ENCODE results near the gene IQCF6.
"Not testable (repeated sequence)": the region's sequence is repeated elsewhere in the genome, so short reads cannot be mapped to it uniquely, and the experiment has no call there.

The IQCF6 gene

GRCh38 chr3:51779137-51779536, at the start of gene IQCF6:
Gene IQCF6, minus strand, starts transcription at chr3:51779237. Its CDS starts 13 bp downstream, at chr3:51779224.
- DNase-seq = no peak

DNA sequence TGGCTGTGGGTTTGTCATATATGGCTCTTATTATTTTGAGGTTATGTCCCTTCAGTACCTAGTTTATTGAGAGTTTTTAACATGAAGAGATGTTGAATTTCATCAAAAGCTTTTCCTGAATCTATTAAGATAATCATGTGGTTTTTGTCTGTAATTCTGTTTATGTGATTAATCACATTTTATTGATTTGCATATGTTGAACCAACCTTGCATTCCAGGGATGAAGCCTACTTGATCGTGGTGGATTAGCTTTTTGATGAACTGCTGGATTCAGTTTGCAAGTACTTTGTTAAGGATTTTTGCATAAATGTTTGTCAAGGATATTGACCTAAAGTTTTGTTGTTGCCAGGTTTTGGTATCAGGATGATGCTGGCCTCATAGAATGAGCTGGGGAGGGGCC, 49.3 kb upstream of the IQCF6 start:
- no peak for DNase-seq

GRCh38 chr3:51819709-51820406, 40.8 kb upstream of the IQCF6 start:
- no peak for DNase-seq

DNA sequence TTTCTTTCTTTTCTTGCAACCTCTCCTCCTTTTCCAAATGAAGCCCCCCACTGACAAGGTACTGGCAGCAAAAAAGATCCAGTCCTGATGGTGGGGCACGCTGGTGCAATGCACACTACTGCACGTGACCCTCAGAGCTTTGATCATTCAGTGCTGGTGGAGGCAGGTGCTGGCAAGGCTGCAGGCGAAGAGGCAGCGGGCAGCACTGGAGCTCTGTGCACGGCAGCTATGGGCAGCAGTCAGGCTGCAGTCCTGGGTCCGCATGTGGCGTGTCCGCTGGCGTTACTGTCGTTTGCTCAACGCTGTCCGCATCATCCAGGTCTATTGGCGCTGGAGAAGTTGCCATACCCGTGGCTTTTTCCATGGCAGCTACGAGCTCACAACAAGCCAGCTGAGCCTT, 40.1 kb upstream of the IQCF6 start:
- no peak for DNase-seq

GRCh38 chr3:51817375-51817774, 38.3 kb upstream of the IQCF6 start:
- no peak for DNase-seq

DNA sequence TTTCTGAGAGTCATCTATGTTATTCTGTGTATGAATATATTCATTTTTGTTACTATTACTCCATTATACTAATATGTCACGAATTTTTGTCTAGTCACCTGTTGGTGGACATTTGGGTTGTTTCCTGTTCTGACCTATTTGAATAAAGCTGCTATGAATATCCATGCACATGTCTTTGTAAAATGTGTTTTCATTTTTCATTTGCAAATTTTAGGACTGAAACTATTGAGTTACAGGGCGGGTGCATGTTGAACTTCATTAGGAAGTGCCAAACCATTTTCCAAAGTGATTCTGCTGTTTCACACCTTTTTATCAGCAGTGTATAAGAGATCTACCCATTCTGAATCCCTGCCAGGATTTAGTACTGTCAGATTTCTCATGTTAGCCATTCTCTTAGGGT, 37.7 kb upstream of the IQCF6 start:
- DNase-seq = no peak

GRCh38 chr3:51815614-51816013, 36.6 kb upstream of the IQCF6 start:
- no peak for DNase-seq

GRCh38 chr3:51814034-51814433, 35.0 kb upstream of the IQCF6 start:
- no peak for DNase-seq

GRCh38 chr3:51813539-51813938, 34.5 kb upstream of the IQCF6 start:
- DNase-seq = no peak

GRCh38 chr3:51808934-51809333, 29.9 kb upstream of the IQCF6 start:
- no peak for DNase-seq

DNA sequence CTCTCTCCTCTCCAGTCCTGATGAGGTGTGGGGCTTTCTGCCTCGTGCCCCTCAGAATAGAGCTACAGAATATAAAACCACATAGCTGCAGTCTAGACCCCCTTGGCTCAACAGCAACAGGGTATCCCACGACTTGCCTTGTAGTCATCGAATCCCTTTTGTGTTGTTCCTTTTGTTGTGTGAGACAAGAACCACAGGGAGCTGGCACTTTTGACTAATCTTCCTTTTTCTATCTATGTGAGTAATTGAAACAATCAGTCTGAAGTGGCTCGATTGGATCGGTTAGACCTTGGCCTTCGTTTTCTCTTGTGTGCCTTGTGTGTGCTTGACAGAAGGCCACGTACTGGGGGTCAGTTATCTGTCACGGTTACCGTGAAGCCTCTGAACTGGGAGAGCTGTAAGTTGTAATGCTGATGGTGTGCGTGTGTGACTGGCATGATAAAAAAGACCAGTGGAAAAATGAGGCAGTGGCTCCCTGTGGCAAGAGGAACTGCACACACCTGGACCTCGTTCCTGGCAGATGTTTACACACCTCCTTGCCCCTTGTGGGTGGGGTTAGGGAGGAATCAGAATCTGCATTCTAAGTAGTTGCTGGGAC, 23.2 kb upstream of the IQCF6 start:
- no peak for DNase-seq

GRCh38 chr3:51800750-51801125, 21.7 kb upstream of the IQCF6 start:
- DNase-seq = no peak

- DNase-seq = no peak
Measured at GRCh38 chr3:51799879-51800749, 21.1 kb upstream of the IQCF6 start.

DNA sequence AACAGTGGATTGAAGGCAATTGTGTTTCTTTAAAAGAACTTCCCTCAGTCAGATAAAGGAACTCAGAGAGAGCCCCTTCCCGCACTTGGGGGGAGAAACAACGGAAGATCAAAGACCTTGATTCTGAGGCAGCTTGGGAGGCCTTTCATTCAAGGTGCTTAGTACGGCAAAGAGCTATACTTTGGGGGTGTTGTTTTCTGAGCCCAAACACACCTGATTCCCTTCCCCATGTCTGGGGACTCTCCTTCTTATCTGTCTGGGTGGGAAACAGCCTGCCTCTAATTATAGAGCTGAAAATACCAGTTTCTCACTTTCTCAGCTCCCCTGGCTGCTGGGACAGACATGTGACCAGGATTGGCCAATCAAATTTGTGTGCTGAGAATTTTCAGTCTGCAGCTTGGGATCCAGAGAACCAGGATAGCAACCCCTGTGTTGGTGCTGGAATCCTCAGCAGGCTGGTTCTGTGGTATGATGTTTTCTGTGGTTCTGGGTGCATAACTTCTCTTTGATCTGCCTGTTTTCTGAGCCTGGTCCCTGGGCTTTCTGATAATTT, 19.4 kb upstream of the IQCF6 start:
- DNase-seq = no peak

DNA sequence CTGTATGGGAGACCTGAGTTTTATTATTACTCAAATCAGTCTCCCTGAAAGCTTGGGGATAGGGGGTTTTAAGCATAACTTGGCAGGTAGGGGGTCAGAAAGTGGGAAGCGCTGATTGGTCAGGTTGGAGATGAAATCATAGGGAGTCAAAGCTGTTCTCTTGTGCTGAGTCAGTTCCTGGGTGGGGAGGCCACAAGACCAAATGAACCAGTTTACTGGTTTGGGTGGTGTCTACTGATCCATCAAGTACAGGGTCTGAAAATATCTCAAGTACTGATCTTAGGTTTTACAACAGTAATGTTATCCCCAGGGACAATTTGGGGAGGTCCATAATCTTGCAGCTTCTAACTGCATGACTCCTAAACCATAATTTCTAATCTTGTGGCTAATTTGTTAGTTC, 17.8 kb upstream of the IQCF6 start:
- no peak for DNase-seq

DNA sequence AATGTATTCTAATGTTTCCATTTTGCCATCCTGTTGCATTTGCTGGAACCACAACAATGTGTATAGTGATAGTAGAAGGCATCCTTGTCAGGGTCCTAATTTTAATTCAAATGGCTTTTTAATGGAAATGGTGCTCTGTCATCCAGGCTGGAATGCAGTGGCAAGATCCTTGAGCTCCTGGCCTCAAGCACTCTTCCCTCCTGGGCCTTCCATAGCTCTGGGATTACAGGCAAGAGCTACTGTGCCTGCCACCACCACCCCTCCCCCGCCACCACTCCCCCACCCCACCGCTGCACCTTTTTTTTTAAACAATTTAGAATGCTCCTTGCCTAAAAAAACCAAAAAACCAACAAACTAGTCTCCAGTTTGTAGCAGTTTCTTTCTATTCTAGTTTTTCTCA, 15.2 kb upstream of the IQCF6 start:
- no peak for DNase-seq

DNA sequence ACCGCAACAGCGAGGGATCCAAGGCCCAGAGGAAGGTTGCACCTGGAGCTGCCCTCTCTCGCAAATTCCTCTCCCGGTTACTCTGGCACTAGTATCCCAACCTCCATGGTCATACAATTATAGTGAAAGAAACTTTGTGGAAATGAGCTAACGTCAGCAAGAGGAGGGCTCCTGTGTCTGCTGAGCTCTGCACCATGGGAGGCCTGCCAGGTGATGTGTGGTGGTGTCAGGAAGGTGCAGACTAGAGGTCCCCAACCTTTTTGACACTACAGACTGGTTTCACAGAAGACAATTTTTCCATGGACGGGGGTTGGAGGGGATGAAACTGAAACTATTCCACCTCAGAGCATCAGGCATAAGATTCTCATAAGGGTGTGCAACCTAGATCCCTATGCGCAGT, 13.2 kb upstream of the IQCF6 start:
- DNase-seq = no peak

DNA sequence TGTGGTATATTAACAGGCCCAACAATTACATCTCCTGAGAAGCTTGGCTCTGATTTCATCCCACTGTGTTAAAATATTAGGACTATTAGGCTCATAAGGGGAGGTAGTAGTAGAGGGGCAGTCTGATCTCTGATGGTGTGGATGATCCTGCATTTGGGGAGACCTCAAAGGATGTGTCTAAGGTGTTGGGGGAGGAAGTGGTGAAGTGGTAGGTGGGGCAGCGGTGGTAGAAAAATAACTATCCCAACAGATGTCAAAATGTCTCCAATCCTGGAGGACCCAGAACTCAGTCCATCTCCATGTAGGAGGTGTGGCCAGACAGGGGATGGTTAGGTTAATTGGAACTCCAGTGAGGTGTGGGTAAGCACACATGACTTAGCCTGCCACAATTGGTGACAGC, 10.4 kb upstream of the IQCF6 start:
- no peak for DNase-seq

DNA sequence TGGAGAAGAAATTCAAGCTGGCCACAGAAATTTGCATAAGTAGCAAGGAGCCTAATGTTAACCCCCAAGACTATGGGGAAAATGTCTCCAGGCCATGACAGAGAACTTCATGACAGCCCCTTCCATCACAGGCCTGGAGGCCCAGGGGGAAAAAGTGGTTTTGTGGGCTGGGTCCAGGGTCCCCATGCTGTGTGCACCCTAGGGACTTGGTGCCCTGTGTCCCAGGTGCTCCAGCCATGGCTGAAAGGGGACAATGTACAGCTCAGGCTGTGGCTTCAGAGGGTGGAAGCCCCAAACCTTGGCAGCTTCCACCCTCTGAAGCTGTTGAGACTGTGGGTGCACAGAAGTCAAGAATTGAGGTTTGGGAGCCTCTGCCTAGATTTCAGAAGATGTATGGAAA, 8.5 kb upstream of the IQCF6 start:
- not testable (repeated sequence) for DNase-seq

- DNase-seq = no peak
Measured at GRCh38 chr3:51786267-51786666, 7.2 kb upstream of the IQCF6 start.

GRCh38 chr3:51778554-51778953, 483 bp downstream of the IQCF6 start:
- no peak for DNase-seq

DNA sequence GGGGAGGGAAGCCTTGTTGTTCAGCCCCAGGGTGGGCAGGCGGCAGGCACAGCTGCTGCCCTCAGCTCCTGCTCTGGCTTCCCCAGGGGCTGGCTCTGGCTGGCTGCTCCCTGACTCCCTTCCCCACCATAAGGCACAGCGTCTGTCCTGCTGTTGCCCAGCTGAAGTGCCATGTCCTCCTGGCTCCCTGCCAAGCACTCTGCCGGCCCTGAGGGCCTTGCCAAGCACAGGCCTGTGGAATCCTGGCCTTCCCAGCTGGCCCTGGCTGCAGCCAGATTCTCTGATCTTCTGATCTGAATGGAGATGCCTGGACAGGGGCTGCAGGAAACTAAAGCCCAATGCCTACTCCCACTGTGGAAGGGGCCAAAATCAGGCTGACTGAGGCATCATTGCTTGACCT, 1.1 kb downstream of the IQCF6 start:
- DNase-seq = no peak

- DNase-seq = no peak
Measured at GRCh38 chr3:51773529-51774056, 5.4 kb downstream of the IQCF6 start.

DNA sequence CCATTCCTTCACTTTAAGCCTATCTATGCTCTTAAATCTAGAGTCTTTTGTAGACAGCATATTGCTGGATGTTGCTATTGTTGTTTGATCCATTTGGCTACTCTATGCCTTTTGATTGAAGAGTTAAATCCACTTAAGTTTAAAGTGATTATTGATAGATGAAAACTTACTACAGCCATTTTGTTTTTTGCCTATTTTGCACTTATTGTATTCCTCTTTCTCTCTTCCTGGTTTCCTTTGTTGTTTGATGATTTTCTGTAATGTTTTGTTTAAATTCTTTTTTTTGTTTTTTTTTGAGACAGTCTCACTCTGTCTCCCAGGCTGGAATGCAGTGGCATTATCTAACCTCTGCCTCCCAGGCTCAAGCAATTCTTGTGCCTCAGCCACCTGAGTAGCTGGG, 19.8 kb downstream of the IQCF6 start:
- DNase-seq = no peak
